22Rv1 (cell line): Measurements from ENCODE around the gene TERT.

Source experiments
- CTCF ChIP-seq: fragments of 450-650 bp; IDR thresholded peaks from 2 replicates; pipeline ENCODE4 v1.5.1; 2017; ENCODE audit warnings: mild to moderate bottlenecking
- ZFX ChIP-seq: fragments of 450-650 bp; IDR thresholded peaks from 2 replicates; pipeline ENCODE4 v1.6.1; 2017; ENCODE audit warnings: antibody characterized with exemption, borderline replicate concordance

- TF ChIP-seq CTCF (no peak), ZFX (no peak)
Measured at GRCh38 chr5:1257841-1258240, 37.0 kb downstream of the TERT start.
